SK-N-SH (cell line): Measurements from ENCODE around the gene ROR2. TPM values are rescaled to one million over a fixed set of nuclear protein-coding genes. Genes with fewer than 3 reads are reported as not detected.

Experiments
- CTCF ChIA-PET: fragments of 300-600, 350-600 bp; formaldehyde crosslinking; extraction: SDS; loops from one replicate; lab custom pipeline; 2021; lab: Yijun Ruan, JAX
- POLR2A ChIA-PET: fragments of 350-600 bp; sonication (Branson Sonifier 250); formaldehyde crosslinking; extraction: SDS; loops from one replicate; lab custom pipeline; 2020; ENCODE audit warnings: antibody characterized with exemption, inconsistent platforms; lab: Yijun Ruan, JAX
- DNase-seq: peaks from one replicate; pipeline ENCODE4 v3.0.0; 2012
- H2AFZ ChIP-seq: fragments of 200-600 bp; sonication (generic); 2 replicates; pipeline ENCODE4 v1.8.1; 2016; ENCODE audit warnings: antibody characterized with exemption, mild to moderate bottlenecking, low read depth
- H3F3A ChIP-seq: fragments of 200-600 bp; sonication (generic); replicated peaks from 2 replicates; pipeline ENCODE3; 2016; ENCODE audit warnings: antibody characterized with exemption, mild to moderate bottlenecking; ENCODE audit not compliant: insufficient read depth
- H3K27ac ChIP-seq, 2 experiments: fragments of 200-500 bp in 1 of 2; fragments of 200-600 bp in 1 of 2; sonication (Bioruptor generic) in 1 of 2; sonication (generic), shearing (Covaris generic) in 1 of 2; 2 replicates each; pipeline versions ENCODE4 v1.5.1 to v1.6.1; 2014 to 2016; ENCODE audit warnings: low read depth in 2 of 2, inconsistent platforms in 1 of 2, low read length in 1 of 2, mild to moderate bottlenecking in 1 of 2, mixed read lengths in 1 of 2
- H3K27me3 ChIP-seq: fragments of 200-600 bp; sonication (generic), shearing (Covaris generic); 2 replicates; pipeline ENCODE4 v1.6.1; 2016; ENCODE audit warnings: mixed run types; ENCODE audit not compliant: insufficient read depth
- H3K36me3 ChIP-seq, 2 experiments: fragments of 200-500 bp in 1 of 2; fragments of 200-600 bp in 1 of 2; sonication (Bioruptor generic) in 1 of 2; sonication (generic) in 1 of 2; replicated peaks in 1 of 2; 2 replicates each; pipeline versions ENCODE3 to v1.5.1; 2014 to 2016; ENCODE audit warnings: low read length in 1 of 2, mild to moderate bottlenecking in 1 of 2; ENCODE audit not compliant: insufficient read depth in 2 of 2, control insufficient read depth in 1 of 2
- H3K4me1 ChIP-seq, 2 experiments: fragments of 200-500 bp in 1 of 2; fragments of 200-600 bp in 1 of 2; sonication (Bioruptor generic) in 1 of 2; sonication (generic), shearing (Covaris generic) in 1 of 2; 2 replicates each; pipeline versions ENCODE4 v1.5.1 to v1.6.1; 2014 to 2016; ENCODE audit warnings: low read depth in 1 of 2, low read length in 1 of 2, mixed run types in 1 of 2; ENCODE audit not compliant: insufficient read depth in 2 of 2, control insufficient read depth in 1 of 2
- H3K4me2 ChIP-seq: fragments of 200-600 bp; sonication (generic), shearing (Covaris generic); 2 replicates; pipeline ENCODE4 v1.6.1; 2017; ENCODE audit warnings: mixed run types
- H3K4me3 ChIP-seq, 2 experiments: fragments of 200-500 bp in 1 of 2; fragments of 200-600 bp in 1 of 2; sonication (Bioruptor generic) in 1 of 2; sonication (generic), shearing (Covaris generic) in 1 of 2; 2 replicates each; pipeline versions ENCODE4 v1.5.1 to v1.8.1; 2014 to 2016; ENCODE audit warnings: low read depth in 2 of 2, inconsistent platforms in 1 of 2, low read length in 1 of 2, mild to moderate bottlenecking in 1 of 2, mixed read lengths in 1 of 2, moderate library complexity in 1 of 2
- H3K79me2 ChIP-seq: fragments of 200-600 bp; sonication (generic); 2 replicates; pipeline ENCODE4 v1.8.1; 2017; ENCODE audit warnings: mild to moderate bottlenecking; ENCODE audit not compliant: insufficient read depth
- H3K9ac ChIP-seq: fragments of 200-600 bp; sonication (generic); 2 replicates; pipeline ENCODE4 v1.6.1; 2017; ENCODE audit warnings: mixed run types
- H3K9me2 ChIP-seq: fragments of 200-600 bp; sonication (generic); 2 replicates; pipeline ENCODE4 v1.6.1; 2017; ENCODE audit warnings: mixed run types
- H3K9me3 ChIP-seq: fragments of 200-600 bp; sonication (generic); 2 replicates; pipeline ENCODE4 v1.6.1; 2017; ENCODE audit warnings: mixed run types, mild to moderate bottlenecking, moderate library complexity
- H4K20me1 ChIP-seq: fragments of 200-600 bp; sonication (generic); 2 replicates; pipeline ENCODE4 v1.6.1; 2017; ENCODE audit warnings: mild to moderate bottlenecking, mixed run types; ENCODE audit not compliant: insufficient read depth
- CHD2 ChIP-seq: fragments of 150-350 bp; IDR thresholded peaks from 2 replicates; pipeline ENCODE4 v1.6.1; 2018; ENCODE audit warnings: low read length; ENCODE audit not compliant: partially characterized antibody
- ELF1 ChIP-seq: IDR thresholded peaks from 2 replicates; pipeline ENCODE4 v1.4.0; 2012
- EP300 ChIP-seq, 2 experiments: IDR thresholded peaks; 2 replicates each; pipeline versions ENCODE4 v1.4.0 to v1.6.1; 2012; ENCODE audit warnings: borderline replicate concordance in 1 of 2, low read depth in 1 of 2, low read length in 1 of 2
- EZH2phosphoT487 ChIP-seq: fragments of 200-600 bp; sonication (generic); IDR thresholded peaks from 2 replicates; pipeline ENCODE4 v1.6.1; 2017; ENCODE audit warnings: low read depth, mixed run types, mild to moderate bottlenecking, antibody characterized with exemption, moderate library complexity, borderline replicate concordance
- FOSL2 ChIP-seq: IDR thresholded peaks from 2 replicates; pipeline ENCODE4 v1.4.0; 2012; ENCODE audit warnings: low read depth, mild to moderate bottlenecking, moderate library complexity, borderline replicate concordance
- FOXM1 ChIP-seq: IDR thresholded peaks from 2 replicates; pipeline ENCODE4 v1.4.0; 2012; ENCODE audit warnings: low read depth, mild to moderate bottlenecking
- GABPA ChIP-seq: IDR thresholded peaks from 2 replicates; pipeline ENCODE4 v1.4.0; 2012; ENCODE audit warnings: low read depth, mild to moderate bottlenecking
- GATA2 ChIP-seq: sonication (generic); formaldehyde crosslinking; IDR thresholded peaks from 2 replicates; pipeline ENCODE4 v1.5.0; 2020; ENCODE audit warnings: mild to moderate bottlenecking, missing genetic modification reagents
- MEF2A ChIP-seq: IDR thresholded peaks from 2 replicates; pipeline ENCODE4 v1.4.0; 2012; ENCODE audit warnings: low read depth, borderline replicate concordance
- MXI1 ChIP-seq: IDR thresholded peaks from 2 replicates; pipeline ENCODE4 v1.6.1; 2012; ENCODE audit warnings: mild to moderate bottlenecking, low read depth, low read length, improper control_type of control experiment
- NFIC ChIP-seq: IDR thresholded peaks from 2 replicates; pipeline ENCODE4 v1.4.0; 2012; ENCODE audit warnings: borderline replicate concordance
- NRF1 ChIP-seq: IDR thresholded peaks from 2 replicates; pipeline ENCODE4 v1.6.1; 2012; ENCODE audit warnings: low read depth, mild to moderate bottlenecking, low read length
- POLR2AphosphoS5 ChIP-seq: IDR thresholded peaks from 2 replicates; pipeline ENCODE4 v1.6.1; 2012; ENCODE audit warnings: low read depth, low read length
- RAD21 ChIP-seq: IDR thresholded peaks from 2 replicates; pipeline ENCODE4 v1.6.1; 2012; ENCODE audit warnings: mild to moderate bottlenecking, low read length
- RCOR1 ChIP-seq: fragments of 150-350 bp; IDR thresholded peaks from 2 replicates; pipeline ENCODE4 v1.6.1; 2017; ENCODE audit warnings: antibody characterized with exemption, low read length
- SIN3A ChIP-seq: IDR thresholded peaks from 2 replicates; pipeline ENCODE4 v1.6.1; 2012; ENCODE audit warnings: low read depth, mild to moderate bottlenecking, low read length, moderate library complexity, borderline replicate concordance
- SMC3 ChIP-seq: IDR thresholded peaks from 2 replicates; pipeline ENCODE4 v1.6.1; 2012; ENCODE audit warnings: low read depth, low read length, improper control_type of control experiment
- TCF12 ChIP-seq: IDR thresholded peaks from 2 replicates; pipeline ENCODE4 v1.4.0; 2012
- YY1 ChIP-seq: IDR thresholded peaks from 2 replicates; pipeline ENCODE4 v1.4.0; 2012; ENCODE audit warnings: low read depth, mild to moderate bottlenecking
- WGBS: methylation state at CpG from one replicate; pipeline ENCODE4 v1.1.6; 2017; ENCODE audit warnings: low lambda C conversion rate; 5-methylcytosine and 5-hydroxymethylcytosine counted together
- polyA plus RNA-seq, 3 experiments: library from polyadenylated mRNA; depleted of rRNA; stranded (reverse); fragments of >200 nt; gene quantifications; 2 replicates each; pipeline ENCODE4 v1.2.3, GENCODE V29; 2012
- TF ChIP-seq, protein P1 (sequence below): IDR thresholded peaks from 2 replicates; pipeline ENCODE4; 2012
- TF ChIP-seq, protein P2 (sequence below): fragments of 200-600 bp; sonication (generic); IDR thresholded peaks from 2 replicates; pipeline ENCODE4 v1.6.1; 2017; ENCODE audit warnings: antibody characterized with exemption, mild to moderate bottlenecking, moderate library complexity
- TF ChIP-seq, protein P3 (sequence below): IDR thresholded peaks from 2 replicates; pipeline ENCODE4 v1.4.0; 2012; ENCODE audit warnings: low read depth
- TF ChIP-seq, protein P4 (sequence below): IDR thresholded peaks from 2 replicates; pipeline ENCODE4 v1.4.0; 2012; ENCODE audit warnings: low read depth, borderline replicate concordance
- TF ChIP-seq, protein P5 (sequence below): fragments of 150-350 bp; IDR thresholded peaks from 2 replicates; pipeline ENCODE4 v1.6.1; 2017; ENCODE audit warnings: antibody characterized with exemption, low read length, low read depth, borderline replicate concordance

ROR2 gene
- polyA plus RNA-seq, 1 of the 3 experiments (the other 2 are of a cell fraction) = 0.43 TPM

DNA sequence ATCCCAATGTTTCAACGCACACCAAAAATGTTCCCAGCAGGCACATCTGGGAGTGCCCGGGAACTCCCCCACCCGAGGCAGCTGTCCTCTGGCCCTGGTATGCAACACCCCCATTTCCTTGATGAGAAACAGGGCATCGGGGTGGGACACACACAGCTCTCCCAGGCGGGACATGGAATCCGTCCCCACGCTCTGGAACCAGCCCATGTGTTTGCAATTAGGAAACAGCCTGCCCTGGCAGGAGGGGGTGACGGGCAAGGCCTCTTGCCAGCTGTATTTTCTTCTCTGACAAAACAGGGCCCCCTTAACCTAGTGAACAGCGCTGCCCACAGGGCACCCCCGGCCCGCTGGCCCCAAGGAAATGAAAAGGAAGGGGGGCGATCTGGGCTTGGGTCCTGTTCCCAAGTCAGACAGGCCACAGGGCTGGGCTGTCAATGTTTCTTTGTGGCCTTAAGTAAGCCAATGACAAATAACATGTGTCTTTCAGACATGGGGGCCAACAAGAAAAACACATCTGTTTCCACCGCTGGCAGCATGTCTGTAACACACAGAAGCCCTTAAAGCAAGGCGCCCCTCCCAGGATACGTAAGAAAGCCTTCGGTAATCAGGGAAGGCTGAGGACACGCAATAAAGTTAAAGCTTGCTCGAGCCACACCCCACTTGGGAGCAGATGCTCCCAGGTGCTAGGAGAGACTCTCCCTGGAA, 125.3 kb downstream of the ROR2 start:
- Histone ChIP-seq H2AFZ (no peak overlapping the region), H3K9ac (no peak overlapping the region), H3K4me2 (no peak overlapping the region), H4K20me1 (no peaks in the 10 kb centered on the region), H3K27me3 (peaks cover 7% of the 10 kb centered on the region; the same call in 1 of the 2 replicates), H3K9me2 (no peaks in the 10 kb centered on the region), H3K79me2 (no peaks in the 10 kb centered on the region), H3K36me3 (no peaks in the 10 kb centered on the region), H3F3A (no peaks in the 10 kb centered on the region), H3K4me3 (no peak overlapping the region; a peak in 1 of 4 replicates), H3K4me1 (peaks cover 0 to 27% of the 10 kb centered on the region in 2 experiments; a peak in 2 of 4 replicates), H3K27ac (peak overlapping the region in 1 of 2 experiments; percentile 83; a peak in 2 of 4 replicates), H3K9me3 (no peaks in the 10 kb centered on the region)
- CTCF ChIA-PET = interaction anchor here (0.6 to 3.5 kb wide), 18 partner anchors 11 to 130 kb away, joined by 3 to 18 read pairs (median 5); partner anchors contain the start of gene ROR2
- 21% methylated on average over 12 of the region's 18 CpGs for WGBS
- POLR2A ChIA-PET = interaction anchor here (0.7 to 1.5 kb wide), 3 partner anchors 18 to 126 kb away, joined by 3 read pairs; no protein-coding TSS in a partner anchor
- TF ChIP-seq GATA2 (CRISPR knock-in tag) = no peak
- peak; percentile 8; the same call in 1 of the 2 replicates for TF ChIP-seq SMC3
- TF ChIP-seq POLR2AphosphoS5 = no peak; the same call in 1 of the 2 replicates
- TF ChIP-seq RCOR1 = peak; percentile 73
- TF ChIP-seq RAD21 = peak; percentile 53
- TF ChIP-seq, protein P1, sequence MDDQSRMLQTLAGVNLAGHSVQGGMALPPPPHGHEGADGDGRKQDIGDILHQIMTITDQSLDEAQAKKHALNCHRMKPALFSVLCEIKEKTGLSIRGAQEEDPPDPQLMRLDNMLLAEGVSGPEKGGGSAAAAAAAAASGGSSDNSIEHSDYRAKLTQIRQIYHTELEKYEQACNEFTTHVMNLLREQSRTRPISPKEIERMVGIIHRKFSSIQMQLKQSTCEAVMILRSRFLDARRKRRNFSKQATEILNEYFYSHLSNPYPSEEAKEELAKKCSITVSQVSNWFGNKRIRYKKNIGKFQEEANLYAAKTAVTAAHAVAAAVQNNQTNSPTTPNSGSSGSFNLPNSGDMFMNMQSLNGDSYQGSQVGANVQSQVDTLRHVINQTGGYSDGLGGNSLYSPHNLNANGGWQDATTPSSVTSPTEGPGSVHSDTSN = no peak
- no peak for TF ChIP-seq FOSL2
- TF ChIP-seq, protein P2, sequence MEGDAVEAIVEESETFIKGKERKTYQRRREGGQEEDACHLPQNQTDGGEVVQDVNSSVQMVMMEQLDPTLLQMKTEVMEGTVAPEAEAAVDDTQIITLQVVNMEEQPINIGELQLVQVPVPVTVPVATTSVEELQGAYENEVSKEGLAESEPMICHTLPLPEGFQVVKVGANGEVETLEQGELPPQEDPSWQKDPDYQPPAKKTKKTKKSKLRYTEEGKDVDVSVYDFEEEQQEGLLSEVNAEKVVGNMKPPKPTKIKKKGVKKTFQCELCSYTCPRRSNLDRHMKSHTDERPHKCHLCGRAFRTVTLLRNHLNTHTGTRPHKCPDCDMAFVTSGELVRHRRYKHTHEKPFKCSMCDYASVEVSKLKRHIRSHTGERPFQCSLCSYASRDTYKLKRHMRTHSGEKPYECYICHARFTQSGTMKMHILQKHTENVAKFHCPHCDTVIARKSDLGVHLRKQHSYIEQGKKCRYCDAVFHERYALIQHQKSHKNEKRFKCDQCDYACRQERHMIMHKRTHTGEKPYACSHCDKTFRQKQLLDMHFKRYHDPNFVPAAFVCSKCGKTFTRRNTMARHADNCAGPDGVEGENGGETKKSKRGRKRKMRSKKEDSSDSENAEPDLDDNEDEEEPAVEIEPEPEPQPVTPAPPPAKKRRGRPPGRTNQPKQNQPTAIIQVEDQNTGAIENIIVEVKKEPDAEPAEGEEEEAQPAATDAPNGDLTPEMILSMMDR = no peak
- peak; percentile 68 for TF ChIP-seq TCF12
- no peak for TF ChIP-seq MEF2A
- TF ChIP-seq, protein P3, sequence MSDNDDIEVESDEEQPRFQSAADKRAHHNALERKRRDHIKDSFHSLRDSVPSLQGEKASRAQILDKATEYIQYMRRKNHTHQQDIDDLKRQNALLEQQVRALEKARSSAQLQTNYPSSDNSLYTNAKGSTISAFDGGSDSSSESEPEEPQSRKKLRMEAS = no peak
- no peak for TF ChIP-seq NFIC
- no peak for TF ChIP-seq NRF1
- TF ChIP-seq YY1 = no peak
- TF ChIP-seq, protein P4, sequence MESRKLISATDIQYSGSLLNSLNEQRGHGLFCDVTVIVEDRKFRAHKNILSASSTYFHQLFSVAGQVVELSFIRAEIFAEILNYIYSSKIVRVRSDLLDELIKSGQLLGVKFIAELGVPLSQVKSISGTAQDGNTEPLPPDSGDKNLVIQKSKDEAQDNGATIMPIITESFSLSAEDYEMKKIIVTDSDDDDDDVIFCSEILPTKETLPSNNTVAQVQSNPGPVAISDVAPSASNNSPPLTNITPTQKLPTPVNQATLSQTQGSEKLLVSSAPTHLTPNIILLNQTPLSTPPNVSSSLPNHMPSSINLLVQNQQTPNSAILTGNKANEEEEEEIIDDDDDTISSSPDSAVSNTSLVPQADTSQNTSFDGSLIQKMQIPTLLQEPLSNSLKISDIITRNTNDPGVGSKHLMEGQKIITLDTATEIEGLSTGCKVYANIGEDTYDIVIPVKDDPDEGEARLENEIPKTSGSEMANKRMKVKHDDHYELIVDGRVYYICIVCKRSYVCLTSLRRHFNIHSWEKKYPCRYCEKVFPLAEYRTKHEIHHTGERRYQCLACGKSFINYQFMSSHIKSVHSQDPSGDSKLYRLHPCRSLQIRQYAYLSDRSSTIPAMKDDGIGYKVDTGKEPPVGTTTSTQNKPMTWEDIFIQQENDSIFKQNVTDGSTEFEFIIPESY = no peak
- TF ChIP-seq, protein P5, sequence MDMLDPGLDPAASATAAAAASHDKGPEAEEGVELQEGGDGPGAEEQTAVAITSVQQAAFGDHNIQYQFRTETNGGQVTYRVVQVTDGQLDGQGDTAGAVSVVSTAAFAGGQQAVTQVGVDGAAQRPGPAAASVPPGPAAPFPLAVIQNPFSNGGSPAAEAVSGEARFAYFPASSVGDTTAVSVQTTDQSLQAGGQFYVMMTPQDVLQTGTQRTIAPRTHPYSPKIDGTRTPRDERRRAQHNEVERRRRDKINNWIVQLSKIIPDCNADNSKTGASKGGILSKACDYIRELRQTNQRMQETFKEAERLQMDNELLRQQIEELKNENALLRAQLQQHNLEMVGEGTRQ = no peak
- no peak for TF ChIP-seq EZH2phosphoT487
- no peak for TF ChIP-seq SIN3A
- peak; percentile 78 for TF ChIP-seq CHD2
- no peak for TF ChIP-seq GABPA
- no peak for TF ChIP-seq ELF1
- TF ChIP-seq EP300 (IDR thresholded peaks at IDR 0.05; ENCODE audit: borderline replicate concordance in 1 of 2, low read depth in 1 of 2, low read length in 1 of 2) = peak in 1 of 2 experiments; percentile 76; a peak in 2 of 4 replicates
- no peak for TF ChIP-seq FOXM1
- peak; percentile 66; the same call in 1 of the 2 replicates for TF ChIP-seq MXI1
- DNase-seq = peak; percentile 88
